Keratinocyte (primary cell): ENCODE measurements around the gene CPVL. TPM values are rescaled to one million over a fixed set of nuclear protein-coding genes. Genes with fewer than 3 reads are reported as not detected.
A peak's percentile ranks its signal among the peaks of the same experiment; 100 is the strongest.

ENCODE experiments used
- DNase-seq: peaks from one replicate; pipeline ENCODE4 v3.0.0-alpha.2; 2011; ENCODE audit warnings: low read depth, missing footprints, low spot score
- FAIRE-seq: peaks from 2 replicates; lab custom pipeline; 2011; peaks lifted over from hg19 to GRCh38; lab: Jason Lieb, UNC
- H2AFZ ChIP-seq: 2 replicates; pipeline ENCODE4 v1.6.0; 2012; ENCODE audit warnings: low read length, control low read depth, inconsistent platforms; ENCODE audit not compliant: control insufficient read depth
- H3K27ac ChIP-seq: 2 replicates; pipeline ENCODE4 v1.5.1; 2011; ENCODE audit warnings: low read length; ENCODE audit not compliant: control insufficient read depth, insufficient read depth
- H3K27me3 ChIP-seq: 3 replicates; pipeline ENCODE4 v1.6.0; 2011; ENCODE audit warnings: low read length; ENCODE audit not compliant: control insufficient read depth, insufficient read depth; ENCODE audit errors: extremely low read depth
- H3K36me3 ChIP-seq, 2 experiments: 2 replicates in 1 of 2; 3 replicates in 1 of 2; pipeline ENCODE4 v1.5.1; 2011; ENCODE audit warnings: low read length in 2 of 2, mild to moderate bottlenecking in 1 of 2; ENCODE audit not compliant: control insufficient read depth in 2 of 2, insufficient read depth in 2 of 2; ENCODE audit errors: extremely low read depth in 1 of 2
- H3K4me1 ChIP-seq: 3 replicates; pipeline ENCODE4 v1.5.1; 2011; ENCODE audit warnings: low read length; ENCODE audit not compliant: control insufficient read depth, insufficient read depth; ENCODE audit errors: extremely low read depth
- H3K4me2 ChIP-seq: 3 replicates; pipeline ENCODE4 v1.6.0; 2011; ENCODE audit warnings: low read depth, low read length; ENCODE audit not compliant: control insufficient read depth, insufficient read depth; ENCODE audit errors: extremely low read depth
- H3K4me3 ChIP-seq, 3 experiments: fragments of 200-600 bp in 1 of 3; sonication (generic) in 1 of 3; 2 replicates in 2 of 3; 3 replicates in 1 of 3; pipeline ENCODE4 v1.5.1; 2011 to 2016; ENCODE audit warnings: low read length in 3 of 3, mild to moderate bottlenecking in 3 of 3, control low read depth in 2 of 3, inconsistent platforms in 1 of 3, low read depth in 1 of 3, mixed read lengths in 1 of 3, mixed run types in 1 of 3, moderate library complexity in 1 of 3; ENCODE audit not compliant: control insufficient read depth in 2 of 3, insufficient read depth in 2 of 3; ENCODE audit errors: extremely low read depth in 1 of 3
- H3K79me2 ChIP-seq: 2 replicates; pipeline ENCODE4 v1.6.0; 2012; ENCODE audit warnings: low read length; ENCODE audit not compliant: control insufficient read depth, insufficient read depth
- H3K9ac ChIP-seq: 3 replicates; pipeline ENCODE4 v1.6.0; 2011; ENCODE audit warnings: low read length; ENCODE audit not compliant: control insufficient read depth, insufficient read depth; ENCODE audit errors: extremely low read depth
- H3K9me1 ChIP-seq: 3 replicates; pipeline ENCODE4 v1.6.0; 2011; ENCODE audit warnings: low read length; ENCODE audit not compliant: control insufficient read depth, insufficient read depth; ENCODE audit errors: extremely low read depth
- H3K9me3 ChIP-seq: 2 replicates; pipeline ENCODE4 v1.5.1; 2012; ENCODE audit warnings: low read depth, low read length; ENCODE audit not compliant: control insufficient read depth
- H4K20me1 ChIP-seq: 3 replicates; pipeline ENCODE4 v1.6.0; 2011; ENCODE audit warnings: low read length; ENCODE audit not compliant: control insufficient read depth, insufficient read depth; ENCODE audit errors: extremely low read depth
- CTCF ChIP-seq, 3 experiments: IDR thresholded peaks in 1 of 3; conservative IDR thresholded peaks in 1 of 3; optimal IDR thresholded peaks in 1 of 3; 2 replicates in 2 of 3; 3 replicates in 1 of 3; pipeline versions ENCODE3 to v1.5.1; 2011; ENCODE audit warnings: low read length in 3 of 3, mild to moderate bottlenecking in 3 of 3, moderate library complexity in 2 of 3, control low read depth in 1 of 3, inconsistent platforms in 1 of 3; ENCODE audit not compliant: insufficient read depth in 2 of 3; ENCODE audit errors: extremely low read depth in 1 of 3
- EZH2 ChIP-seq: IDR thresholded peaks from one replicate; pipeline ENCODE4 v1.6.1; 2012; ENCODE audit warnings: inconsistent platforms, mild to moderate bottlenecking, low read length, moderate library complexity
- dilution Hi-C: fragments of 300-500 bp; cut with MboI; formaldehyde crosslinking; loops from one replicate; pipeline ENCODE4 v1.7.0; 2020; ENCODE audit warnings: low sequenced_read_pairs; ENCODE audit not compliant: extremely low pct_ligation_motif_present
- polyA plus RNA-seq, 5 experiments: library from polyadenylated mRNA; depleted of rRNA in 3 of 5; stranded (reverse) in 3 of 5; stranded (forward) in 1 of 5; unstranded in 1 of 5; fragments of >200 nt; gene quantifications; 1 replicate in 1 of 5; 2 replicates in 3 of 5; 3 replicates in 1 of 5; pipeline versions ENCODE4 v1.2.1 to v1.2.3, GENCODE V29; 2011 to 2012; ENCODE audit warnings: missing spikeins in 2 of 5, low read depth in 1 of 5, low replicate concordance in 1 of 5

Gene CPVL
- polyA plus RNA-seq, 1 donor (not counting 4 experiments of a cell fraction or from before 2014, with no cell fraction given): 9.8 TPM

- FAIRE-seq (no peak), DNase-seq (no peak)
- no peaks in the 10 kb centered on the region for H3K36me3 ChIP-seq
- H3K79me2 ChIP-seq: no peaks in the 10 kb centered on the region
- H3K9ac ChIP-seq: no peak within 1 kb of the TSS
- H3K9me1 ChIP-seq: no peaks in the 10 kb centered on the region
- H3K27me3 ChIP-seq: peaks cover 38% of the 10 kb centered on the region
- dilution Hi-C loops: no loop called here
- peak within 1 kb of the TSS; percentile 32 for H2AFZ ChIP-seq
- no peaks in the 10 kb centered on the region for H4K20me1 ChIP-seq
- peak within 1 kb of the TSS; percentile 75 for H3K4me2 ChIP-seq
- no peak within 1 kb of the TSS for H3K27ac ChIP-seq
- H3K9me3 ChIP-seq: no peaks in the 10 kb centered on the region
- TF ChIP-seq EZH2 (peak; percentile 23), CTCF (optimal IDR thresholded peaks at IDR 0.05 in 1 of 3, IDR thresholded peaks at IDR 0.05 in 1 of 3, conservative IDR thresholded peaks at IDR 0.05 in 1 of 3; ENCODE audit: extremely low read depth in 1 of 3, insufficient read depth in 2 of 3, low read length in 3 of 3) (no peak)
- H3K4me3 ChIP-seq: peak within 1 kb of the TSS in 2 of 3 experiments; percentile 22 to 38
- H3K4me1 ChIP-seq: peaks cover 20% of the 10 kb centered on the region
Measured at GRCh38 chr7:28958235-28958979, 187.9 kb downstream of the CPVL start, which contains the start of gene TRIL. Gene TRIL, minus strand, starts transcription at chr7:28958330. Its CDS starts 284 bp downstream, at chr7:28958046.

- peaks cover 20% of the 10 kb centered on the region for H3K4me1 ChIP-seq
Measured at GRCh38 chr7:28957751-28958234, 188.5 kb downstream of the CPVL start.

More at GRCh38 chr7:28957751-28958234, 188.5 kb downstream of the CPVL start:
- FAIRE-seq: no peak
- Histone ChIP-seq H3K9me3 (no peaks in the 10 kb centered on the region), H3K4me3 (peak overlapping the region in 2 of 3 experiments; percentile 22 to 38), H3K9ac (no peak overlapping the region), H3K9me1 (no peaks in the 10 kb centered on the region), H3K4me2 (peak overlapping the region; percentile 75), H3K79me2 (no peaks in the 10 kb centered on the region), H4K20me1 (no peaks in the 10 kb centered on the region), H3K36me3 (no peaks in the 10 kb centered on the region), H3K27me3 (peaks cover 38% of the 10 kb centered on the region), H2AFZ (peak overlapping the region; percentile 26), H3K27ac (no peak overlapping the region)
- DNase-seq: no peak
- dilution Hi-C loops: no loop called here
- no peak for TF ChIP-seq CTCF (optimal IDR thresholded peaks at IDR 0.05 in 1 of 3, IDR thresholded peaks at IDR 0.05 in 1 of 3, conservative IDR thresholded peaks at IDR 0.05 in 1 of 3; ENCODE audit: extremely low read depth in 1 of 3, insufficient read depth in 2 of 3, low read length in 3 of 3)
- peak; percentile 55 for TF ChIP-seq EZH2
